ENCODE data around the gene PTPRQ.

The PTPRQ gene

DNA sequence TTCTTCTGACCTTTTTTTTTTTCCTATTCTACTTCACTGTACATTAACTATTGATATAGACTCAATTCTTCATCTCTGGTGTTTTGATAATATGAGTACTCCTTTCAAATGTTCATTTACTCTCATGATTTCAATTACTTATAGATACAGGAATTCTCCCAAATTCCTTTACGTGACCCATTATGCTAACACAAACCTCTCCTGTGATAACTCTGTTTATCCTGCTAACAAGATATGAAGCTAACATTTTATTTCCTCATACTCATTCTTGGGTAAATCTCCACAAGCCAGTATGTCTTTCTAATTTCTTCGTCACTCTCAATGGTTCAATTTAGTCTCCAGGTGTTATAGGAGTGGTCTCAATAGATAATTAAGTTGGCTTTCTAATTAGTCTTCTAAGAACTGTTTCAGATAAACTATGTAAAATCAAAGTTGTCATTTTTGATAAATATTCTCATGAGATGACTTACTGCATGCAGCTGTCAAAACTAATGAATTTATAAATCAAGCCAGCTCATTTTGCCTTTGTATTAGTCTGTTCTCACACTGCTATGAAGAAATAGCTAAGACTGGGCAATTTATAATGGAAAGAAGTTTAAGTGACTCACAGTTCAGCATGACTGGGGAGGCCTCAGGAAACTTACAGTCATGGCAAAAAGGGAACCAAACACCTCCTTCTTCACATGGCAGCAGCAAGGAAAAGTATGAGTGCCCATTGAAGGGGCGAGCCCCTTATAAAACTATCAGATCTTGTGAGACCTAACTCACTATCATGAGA is 132.8 kb downstream of the PTPRQ start:
- no peak for DNase-seq

DNA sequence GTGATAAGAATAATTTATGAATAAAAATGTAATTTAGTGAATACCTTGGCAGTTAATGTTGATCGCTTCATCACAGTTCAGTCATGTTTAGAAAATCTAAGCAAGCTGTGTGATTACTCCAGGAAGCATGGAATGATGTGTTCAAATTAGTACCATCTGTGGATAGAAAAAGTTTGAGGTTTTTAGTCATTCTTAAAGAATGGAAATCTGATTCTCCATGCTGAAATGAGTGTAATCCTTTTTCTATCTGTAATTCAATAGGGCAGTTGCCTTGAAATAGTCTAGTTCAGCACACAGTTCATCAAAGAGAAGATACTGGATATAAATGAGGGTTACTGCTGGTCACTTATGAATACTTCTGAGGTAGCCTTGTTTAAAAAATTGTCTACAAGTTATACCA is 136.2 kb downstream of the PTPRQ start:
- DNase-seq = no peak

DNA sequence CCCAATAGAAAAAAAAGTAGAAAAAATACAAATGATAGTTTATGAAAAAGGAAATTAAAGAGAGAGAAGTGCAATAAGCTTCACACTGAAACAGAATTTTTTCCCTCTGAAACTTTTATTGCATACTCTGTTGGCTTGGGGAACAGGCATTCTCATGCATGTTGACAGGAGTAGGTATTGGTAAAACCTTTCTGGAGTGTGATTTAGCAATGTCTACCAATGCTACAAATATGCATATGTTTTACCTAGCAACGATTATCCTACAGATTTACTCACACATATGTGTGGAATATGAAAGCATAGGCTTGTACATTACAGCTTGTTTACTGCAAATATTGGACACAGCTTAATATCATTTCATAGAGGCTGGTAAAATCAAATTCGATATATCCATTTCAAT is 137.7 kb downstream of the PTPRQ start:
- DNase-seq = no peak

DNA sequence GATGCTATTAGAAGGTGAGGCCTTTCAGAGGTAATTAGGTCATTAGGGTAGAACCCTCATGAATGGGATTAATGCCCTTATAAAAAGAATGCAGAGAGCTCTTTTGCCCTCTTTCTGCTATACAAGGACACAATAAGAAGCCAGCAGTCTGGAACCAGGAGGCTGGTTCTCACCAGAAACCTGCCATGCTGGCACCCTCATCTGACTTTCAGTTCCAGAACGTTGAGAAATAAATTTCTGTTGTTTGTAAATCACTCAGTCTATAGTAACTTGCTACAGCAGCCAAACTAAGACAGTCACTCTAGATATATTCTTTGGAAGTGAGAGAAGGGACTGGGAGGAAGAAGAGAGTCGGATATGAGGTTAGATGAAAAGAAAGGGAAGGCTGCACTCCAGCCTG is 138.4 kb downstream of the PTPRQ start:
- no peak for DNase-seq

DNA sequence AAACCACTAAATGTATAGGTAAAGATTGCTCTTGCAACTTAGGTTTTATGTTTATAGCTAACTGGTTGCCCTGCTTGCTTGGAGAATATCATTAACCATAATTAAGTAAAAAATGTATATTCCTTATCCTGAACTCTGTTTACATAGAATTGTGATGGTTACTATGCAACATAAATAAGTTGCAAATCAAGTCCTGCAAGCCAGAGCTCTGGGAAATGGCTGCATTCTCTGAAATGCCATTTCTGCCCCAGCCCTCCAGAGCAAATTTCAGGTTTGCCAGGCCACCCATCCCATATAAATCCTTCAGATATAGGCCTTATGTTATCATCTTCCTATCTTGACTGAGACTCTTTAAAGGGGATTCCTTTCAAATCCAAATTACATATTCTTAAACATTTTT is 145.0 kb downstream of the PTPRQ start:
- DNase-seq = no peak

DNA sequence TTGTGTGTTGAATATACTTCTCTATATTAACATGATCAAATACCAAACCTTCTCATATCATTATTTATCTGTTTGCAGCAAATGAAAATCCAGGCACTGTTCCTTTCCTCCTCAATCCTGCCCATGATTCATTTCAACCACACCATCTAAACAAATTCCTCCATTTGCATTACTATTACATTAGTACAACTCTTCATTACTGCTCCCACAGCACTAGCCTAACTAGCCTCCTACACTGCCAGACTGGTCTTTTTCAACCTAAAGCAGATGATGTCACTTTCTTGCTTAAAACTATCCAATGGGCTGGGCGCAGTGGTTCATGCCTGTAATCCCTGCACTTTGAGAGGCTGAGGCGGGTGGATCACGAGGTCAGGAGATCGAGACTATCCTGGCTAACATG is 146.1 kb downstream of the PTPRQ start:
- no peak for DNase-seq

DNA sequence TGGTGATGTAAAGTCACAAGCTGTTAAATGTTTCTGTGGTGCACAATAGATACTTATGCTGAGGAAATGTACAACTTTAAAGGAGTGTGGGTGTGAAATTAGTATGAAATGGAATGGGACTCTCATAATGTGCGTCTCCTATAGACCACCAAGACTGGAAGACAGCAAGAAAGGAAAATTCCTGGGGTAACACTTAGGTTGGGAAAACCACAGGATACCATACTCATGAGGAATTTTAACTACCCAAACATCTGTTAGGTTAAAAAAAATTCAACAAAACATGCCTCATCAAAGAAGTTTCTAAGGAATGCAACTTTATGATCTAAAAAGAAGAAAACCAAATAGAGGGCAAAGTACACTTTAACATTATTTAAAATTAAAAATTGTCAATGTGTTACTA is 149.7 kb downstream of the PTPRQ start:
- no peak for DNase-seq

DNA sequence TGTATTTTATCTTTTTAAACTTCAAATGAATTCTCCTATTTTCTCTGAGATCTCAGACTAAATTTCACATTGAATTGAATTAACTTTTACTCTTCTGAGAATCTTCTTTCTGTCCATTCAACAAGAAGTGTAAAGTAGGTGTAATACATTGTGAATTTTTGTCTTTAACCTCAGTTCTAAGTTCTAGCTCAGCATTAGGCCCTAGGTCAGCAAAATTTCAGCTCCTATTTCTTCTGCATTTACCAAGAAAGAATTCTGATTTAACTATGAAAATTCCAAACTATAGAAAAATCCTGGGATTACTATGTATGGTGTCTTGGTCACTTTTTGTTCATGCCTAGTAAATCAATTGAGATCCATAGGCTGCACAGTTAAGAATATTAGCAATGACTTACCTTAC is 152.5 kb downstream of the PTPRQ start:
- no peak for DNase-seq

DNA sequence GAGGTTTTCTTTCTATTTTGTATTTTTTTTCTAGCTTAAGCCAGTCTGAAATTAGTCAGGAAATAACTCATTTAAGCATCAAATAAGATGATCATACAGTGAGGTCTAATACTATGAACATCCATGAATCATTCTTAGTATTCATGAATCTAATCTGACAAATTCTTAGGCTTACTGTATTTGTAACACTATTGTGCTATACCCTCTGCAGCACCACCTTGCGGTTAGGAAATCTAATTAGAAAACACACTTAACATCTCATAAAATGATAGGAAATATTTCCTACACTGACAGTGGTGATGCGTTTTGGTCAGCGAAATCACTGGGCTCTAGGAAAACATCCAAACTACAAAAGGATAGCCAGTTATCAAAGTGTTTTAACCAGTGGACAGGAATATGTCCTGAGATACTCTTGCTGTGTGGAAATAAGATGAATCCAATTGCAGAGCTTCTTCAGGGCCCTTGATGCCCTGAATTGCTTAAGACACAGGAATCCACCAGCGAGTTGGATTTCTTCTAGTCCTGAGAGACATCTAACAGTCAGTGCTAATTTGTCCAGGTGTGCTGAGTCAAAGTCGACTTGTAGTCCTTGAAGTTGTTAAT is 154.1 kb downstream of the PTPRQ start:
- DNase-seq = no peak

DNA sequence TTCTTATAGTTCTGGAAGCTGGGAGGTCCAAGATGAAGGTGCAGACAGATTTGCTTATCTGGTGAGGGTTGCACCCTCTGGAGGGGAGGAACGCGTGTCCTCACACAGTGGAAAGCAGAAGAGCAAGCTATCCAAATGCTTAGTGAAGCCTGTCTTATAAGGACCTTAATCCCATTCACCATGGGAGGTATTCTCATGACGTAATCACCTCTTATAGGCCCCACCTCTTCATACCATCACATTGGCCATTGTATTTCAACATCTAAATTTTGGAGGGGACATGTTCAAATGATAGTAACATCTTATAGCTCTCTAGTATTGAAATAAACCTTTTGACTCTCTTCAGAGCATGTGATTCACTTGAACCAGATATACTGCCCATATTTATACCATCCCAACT is 158.4 kb downstream of the PTPRQ start:
- no peak for DNase-seq

DNA sequence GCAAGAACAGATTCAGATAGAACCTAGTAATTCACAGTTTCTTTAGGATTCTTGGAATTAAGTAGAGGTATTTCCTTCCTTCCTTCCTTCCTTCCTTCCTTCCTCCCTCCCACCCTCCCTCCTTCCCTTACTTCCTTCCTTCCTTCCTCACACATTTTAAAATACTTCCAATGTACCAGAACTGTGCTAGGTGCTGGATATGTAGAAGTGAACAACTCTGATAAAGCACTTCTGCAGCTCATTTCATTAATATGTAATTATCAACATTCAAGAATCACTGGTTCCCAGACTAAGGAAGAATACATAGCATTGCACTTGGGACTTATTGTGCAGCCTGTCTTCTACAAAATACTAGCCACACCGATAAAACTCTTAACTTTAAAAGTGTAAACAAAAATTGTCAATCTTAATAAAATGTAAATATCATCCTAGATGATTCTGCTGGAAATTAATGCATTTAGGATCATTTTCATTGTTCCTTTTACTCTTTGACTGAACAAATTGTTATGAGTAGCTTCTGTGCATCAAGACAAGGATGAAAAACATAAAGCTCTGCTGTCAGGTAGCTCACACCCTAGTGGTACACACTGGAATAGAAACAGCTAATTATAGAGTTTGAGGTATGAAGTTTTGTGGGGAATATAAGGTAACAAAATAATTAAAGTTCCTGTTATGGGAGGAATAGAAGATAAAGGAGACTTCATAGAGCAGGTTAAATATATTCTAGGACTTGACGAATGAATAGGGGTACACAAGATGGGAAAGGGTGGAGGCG is 163.5 kb downstream of the PTPRQ start:
- DNase-seq = no peak

DNA sequence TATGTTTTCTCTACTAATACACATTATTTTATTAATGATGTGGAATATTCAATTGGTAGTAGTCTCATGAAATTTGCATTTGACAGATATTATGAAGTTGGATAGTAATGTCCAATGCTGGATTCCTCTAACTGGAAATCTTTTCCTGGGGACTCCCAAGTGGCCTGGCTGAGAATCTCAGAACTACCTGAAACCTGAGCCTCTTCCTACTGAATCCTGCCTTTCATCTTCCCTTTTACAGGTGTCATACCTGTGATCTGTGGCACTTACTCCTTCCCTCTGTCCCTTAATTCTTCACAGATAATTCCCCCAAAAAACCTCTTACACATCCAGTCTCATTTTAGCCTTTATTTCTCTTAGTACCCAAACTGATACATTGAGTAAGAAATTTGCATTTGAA is 173.7 kb downstream of the PTPRQ start:
- no peak for DNase-seq

DNA sequence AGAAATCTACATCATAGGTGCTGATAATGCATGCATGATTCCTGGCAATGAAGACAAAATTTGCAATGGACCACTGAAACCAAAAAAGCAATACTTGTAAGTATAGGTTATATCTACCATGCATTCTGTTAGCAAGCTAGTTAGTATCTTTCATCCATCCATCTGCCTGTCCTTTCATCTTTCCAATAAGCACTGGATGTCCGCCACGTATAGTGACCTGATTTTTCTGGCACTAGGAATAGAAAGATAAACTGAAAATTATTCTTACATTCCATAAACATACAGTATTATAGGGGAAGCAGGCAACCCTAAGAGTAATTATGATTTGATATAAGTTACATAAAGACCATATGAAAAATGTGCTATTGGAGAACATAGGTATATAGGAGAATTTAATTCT is 176.2 kb downstream of the PTPRQ start:
- DNase-seq = no peak

DNA sequence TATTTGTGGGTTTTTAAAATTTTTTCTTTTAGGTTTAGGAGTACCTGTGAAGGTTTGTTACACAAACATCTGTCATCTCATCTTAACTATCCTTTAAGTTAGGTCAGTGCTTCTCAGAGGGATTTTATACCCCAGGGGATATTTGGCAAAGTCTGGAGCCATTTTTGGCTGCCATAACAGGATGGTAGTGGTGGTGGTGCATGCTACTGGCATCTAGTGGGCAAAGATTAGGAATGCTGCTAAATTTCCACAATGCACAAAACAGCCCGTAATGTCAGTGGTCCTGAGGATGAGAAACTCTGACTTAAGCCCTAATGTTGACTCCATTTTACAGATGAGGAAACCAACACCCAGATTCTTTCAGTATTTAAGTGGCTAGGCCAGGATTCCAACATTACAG is 178.2 kb downstream of the PTPRQ start:
- DNase-seq = no peak

DNA sequence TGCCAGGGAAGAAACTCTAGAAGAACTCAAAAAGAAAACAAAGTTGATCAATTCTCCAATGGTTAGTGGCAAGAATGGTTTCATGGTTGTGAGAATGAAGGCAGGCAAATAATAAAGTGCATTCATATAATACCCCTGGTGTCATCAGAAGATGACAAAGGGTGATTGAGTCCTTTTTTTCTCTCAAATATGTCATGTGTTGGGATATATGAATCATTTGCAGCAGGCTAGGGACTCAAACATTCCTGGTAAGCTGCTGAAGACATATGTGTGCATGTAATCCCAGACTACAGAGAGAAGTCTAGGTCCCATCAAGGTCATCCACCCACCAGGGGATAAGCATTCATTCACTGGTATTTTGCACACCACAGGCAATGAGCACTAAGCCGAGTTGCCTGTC is 181.0 kb downstream of the PTPRQ start:
- DNase-seq = no peak

DNA sequence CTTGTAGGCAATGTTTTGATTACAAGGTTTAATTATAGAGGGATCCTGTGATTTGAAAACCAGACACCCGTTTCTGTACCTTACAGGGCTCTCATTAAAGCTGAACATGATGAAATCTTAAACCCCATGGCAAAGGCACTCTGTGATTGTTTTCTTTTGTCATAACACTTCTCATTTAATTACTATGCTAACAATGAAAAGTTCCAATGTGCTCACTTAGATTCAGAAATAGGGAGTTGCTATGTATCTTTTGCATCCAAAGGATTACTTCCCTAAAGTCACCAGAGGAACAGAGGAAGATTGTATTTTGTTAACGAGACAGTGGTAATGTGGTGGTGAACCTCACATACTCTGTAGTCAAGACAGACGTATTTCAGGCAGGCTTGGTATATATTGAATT is 181.9 kb downstream of the PTPRQ start:
- DNase-seq = no peak

DNA sequence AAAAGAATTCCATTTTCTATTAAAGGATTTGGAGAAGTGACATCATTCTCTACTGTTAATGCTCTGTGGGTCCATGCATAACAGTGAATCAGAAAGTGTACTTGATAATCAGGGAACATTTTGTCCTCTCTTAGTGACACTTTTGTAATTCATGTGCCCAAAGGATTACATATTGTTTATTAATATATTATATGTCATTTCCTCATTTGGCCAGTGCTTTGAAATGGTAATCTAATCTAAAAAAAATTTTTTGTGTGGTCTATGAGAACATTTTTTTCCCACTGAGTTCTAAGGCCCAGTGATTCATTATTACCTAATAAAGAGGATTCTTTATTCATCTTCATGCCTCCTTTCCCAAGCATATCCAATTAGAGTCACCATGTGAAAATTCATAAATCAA is 183.7 kb downstream of the PTPRQ start:
- no peak for DNase-seq

DNA sequence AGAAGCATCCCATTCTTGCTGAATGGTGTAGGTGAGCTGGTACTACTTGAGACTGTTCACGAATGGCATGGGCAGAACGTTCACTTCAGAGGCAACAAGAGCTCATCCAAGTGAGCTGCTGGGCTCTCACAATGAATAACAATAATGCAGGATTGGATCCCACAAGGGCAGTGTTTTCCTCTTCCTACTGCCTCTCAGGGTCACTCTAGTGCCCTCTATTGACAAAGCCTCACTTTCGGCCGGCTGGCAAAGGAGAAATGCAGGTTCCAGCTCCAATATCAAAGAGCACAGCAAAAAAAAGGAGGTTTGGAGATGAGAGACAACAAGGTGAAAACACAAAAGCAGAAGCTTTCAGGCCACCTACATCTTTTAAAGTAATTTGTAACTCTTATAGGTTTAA is 188.8 kb downstream of the PTPRQ start:
- DNase-seq = no peak

DNA sequence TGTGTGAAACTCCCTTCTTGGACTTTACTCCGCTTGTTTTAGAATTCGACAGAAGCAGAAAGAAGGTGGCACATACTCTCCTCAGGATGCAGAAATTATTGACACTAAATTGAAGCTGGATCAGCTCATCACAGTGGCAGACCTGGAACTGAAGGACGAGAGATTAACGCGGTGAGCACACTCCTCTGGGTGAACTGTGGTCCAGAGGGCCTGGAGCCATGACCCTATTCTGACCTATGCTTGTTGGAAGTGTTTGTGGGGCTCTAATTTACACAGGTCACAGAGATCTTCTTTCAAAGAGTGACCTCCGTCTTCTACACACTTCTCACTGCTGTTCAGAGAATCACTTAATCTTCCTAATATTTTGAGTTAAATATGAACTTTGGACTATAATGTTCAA is 190.9 kb downstream of the PTPRQ start:
- no peak for DNase-seq

DNA sequence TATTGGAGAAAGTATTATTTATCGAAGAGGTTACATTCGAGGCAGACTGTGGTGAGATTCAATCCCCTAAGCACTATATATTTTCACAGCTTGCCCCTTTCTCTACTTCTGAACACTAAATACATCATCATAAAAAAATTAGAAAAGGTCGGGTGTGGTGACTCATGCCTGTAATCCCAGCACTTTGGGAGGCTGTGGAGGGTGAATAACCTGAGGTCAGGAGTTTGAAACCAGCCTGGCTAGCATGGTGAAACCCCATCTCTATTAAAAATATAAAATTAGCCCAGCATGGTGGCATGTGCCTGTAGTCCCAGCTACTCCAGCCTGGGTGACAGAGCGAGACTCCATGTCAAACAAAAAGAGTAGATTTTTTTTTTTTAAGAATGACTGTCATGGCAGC is 192.8 kb downstream of the PTPRQ start:
- DNase-seq = no peak

DNA sequence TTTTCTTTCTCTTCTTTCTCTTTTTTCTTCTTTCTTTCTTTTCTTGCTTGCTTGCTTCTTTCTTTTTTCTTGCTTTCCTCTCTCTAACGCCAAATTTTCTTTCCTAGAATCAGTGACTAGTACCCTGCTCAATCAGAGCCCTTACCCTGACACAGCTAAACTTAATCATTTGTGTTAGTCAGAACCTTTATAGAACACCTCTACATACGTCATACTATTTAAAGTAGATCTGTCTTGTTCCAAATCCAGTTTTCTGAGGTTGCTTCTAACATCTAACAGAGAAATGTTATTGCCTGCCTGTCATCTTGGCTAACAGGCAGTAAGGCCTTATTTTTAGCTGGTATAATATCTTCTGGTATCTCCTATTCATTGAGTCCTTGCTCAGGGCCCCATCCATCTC is 197.9 kb downstream of the PTPRQ start:
- DNase-seq = no peak

DNA sequence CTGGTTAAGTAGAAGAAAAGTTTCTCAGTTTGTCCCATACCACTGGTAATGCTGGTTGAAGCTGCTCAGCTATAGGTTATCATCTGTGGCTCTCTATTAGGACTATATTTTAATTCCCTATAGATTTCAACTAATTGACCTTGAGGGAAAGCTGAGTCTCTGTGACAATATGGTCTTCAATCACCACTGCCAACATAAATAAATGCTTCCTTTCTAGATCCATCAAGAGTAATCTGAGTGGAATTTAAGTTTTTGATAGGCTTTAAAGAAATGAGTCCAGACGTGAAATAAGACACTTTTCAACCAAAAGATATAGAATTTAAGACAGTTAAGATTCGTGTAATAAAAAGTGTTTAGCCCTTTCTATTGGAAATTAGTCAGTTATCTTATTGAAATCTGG is 199.9 kb downstream of the PTPRQ start:
- no peak for DNase-seq

DNA sequence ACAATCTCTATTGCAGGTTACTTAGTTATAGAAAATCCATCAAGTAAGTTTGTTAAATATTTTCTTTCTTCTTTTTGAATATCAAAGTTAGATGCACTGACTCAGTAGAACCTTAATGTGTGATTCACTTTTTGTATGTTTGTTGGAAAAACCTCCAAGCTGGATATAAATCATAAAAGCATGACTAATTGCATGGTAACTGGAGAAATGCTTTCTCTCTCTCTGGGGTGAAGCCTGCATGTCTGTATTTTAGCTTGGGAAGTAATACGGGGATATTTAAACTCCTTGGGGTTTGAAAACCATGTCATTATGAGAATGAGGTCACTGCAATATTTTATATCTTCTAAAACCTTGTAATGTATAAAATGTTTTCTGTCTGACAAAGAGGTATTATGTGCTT is 204.8 kb downstream of the PTPRQ start:
- DNase-seq = no peak

DNA sequence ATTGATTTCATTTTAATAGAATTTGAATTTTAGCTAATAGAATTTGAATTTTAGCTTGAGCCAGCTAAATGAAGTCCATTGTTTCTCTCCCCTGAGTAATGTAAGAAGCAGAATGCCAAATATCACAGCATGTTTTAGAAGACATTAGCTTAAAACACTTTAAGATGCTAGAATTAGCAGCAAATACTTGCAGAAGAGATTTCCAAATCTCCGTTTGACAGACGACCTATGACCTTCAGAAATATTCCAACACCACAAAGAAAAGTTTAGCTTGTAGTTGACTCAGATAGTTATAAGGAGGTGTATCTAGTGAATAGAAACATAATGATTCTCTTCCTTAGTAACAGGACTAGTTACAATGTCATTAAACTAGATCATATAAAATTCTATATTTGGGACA is 211.7 kb downstream of the PTPRQ start:
- no peak for DNase-seq
